ENCODE measurements around the gene PTPRK.

PTPRK gene

DNA sequence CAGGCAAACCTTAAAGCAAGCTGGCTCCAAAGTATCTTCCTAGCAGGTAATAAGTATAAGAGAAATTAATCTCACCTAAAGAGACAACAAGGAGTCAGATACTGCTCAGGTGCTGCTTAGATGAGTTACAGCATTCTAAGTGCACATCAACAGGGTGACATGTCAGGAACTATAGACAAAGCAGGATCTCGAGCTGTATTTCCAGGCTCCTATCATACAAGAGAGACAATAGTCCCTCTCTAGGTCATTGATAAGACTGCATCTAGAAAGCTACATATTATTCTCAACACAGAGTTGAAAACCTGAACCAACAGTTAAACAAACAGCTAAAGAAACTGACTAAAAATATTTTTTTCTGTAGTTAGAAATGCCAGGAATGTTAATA, 3.9 kb downstream of the PTPRK start:
- Histone ChIP-seq H3K27ac (ENCODE audit: low read depth, low read length, poor library complexity, severe bottlenecking) (no peak overlapping the region), H3K4me1 (ENCODE audit: insufficient read depth, low read length, severe bottlenecking) (no peaks in the 10 kb centered on the region), H3K79me2 (ENCODE audit: insufficient read depth, low read length) (no peaks in the 10 kb centered on the region)

DNA sequence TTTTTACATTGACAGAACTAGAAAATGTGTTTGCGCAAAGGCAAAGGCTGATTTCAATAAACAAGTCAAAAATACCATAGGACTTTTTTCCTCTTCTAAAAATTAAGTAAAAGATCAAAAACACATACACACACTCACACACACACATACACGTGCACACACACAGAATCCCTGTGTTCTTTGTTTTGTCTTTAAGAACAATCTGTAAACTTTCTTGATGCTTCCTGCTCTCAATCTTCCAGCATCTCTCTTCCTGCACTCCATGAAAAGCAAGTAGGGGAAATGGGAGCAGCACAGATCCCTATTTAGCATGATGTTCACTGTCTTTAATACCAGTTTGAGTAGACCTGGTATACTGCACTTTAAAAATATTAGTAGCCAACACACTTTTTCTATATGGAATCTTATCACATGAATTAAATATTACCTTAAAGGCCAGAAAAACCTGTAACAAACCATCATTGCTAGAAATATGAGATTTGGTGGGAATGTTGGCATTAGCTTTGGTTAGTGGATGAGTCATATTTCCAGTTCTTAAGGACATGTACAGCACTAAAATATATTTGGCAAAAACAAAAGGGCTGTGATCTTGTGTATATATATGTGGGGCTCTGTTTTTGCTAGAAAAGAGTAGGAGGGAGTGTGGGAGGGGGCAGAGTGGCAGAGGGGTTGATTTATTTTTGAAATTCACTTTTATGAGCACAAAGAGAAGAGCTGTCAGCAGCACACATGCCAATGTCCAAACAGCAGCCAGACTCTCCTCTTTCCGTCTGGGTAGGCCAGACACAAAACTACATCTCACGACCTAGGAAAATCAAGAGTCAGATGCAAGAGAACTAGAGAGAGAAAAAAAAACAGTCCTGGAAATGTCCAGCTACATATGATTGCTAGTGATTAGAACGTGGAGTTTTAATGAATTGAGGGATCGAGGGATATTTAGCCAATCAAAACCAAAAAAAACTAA, 4.6 kb downstream of the PTPRK start:
- no peak for TF ChIP-seq CTCF (IDR thresholded peaks at IDR 0.05; ENCODE audit: low read length)
- TF ChIP-seq EZH2 (IDR thresholded peaks at IDR 0.05; ENCODE audit: borderline replicate concordance, low read length), result no peak
- H3F3A ChIP-seq (ENCODE audit: insufficient read depth, low read length), result no peaks in the 10 kb centered on the region
- H3K27me3 ChIP-seq (ENCODE audit: insufficient read depth, low read length), result no peaks in the 10 kb centered on the region
- H2AFZ ChIP-seq (ENCODE audit: low read length), result no peak overlapping the region
- no peaks in the 10 kb centered on the region for H3K79me2 ChIP-seq (ENCODE audit: insufficient read depth, low read length)
- no peak overlapping the region for H3K9ac ChIP-seq (ENCODE audit: low read length)
- H3K27ac ChIP-seq (ENCODE audit: low read depth, low read length, poor library complexity, severe bottlenecking), result no peak overlapping the region
- H3K9me2 ChIP-seq (ENCODE audit: low read depth, low read length), result no peaks in the 10 kb centered on the region
- H3K36me3 ChIP-seq (ENCODE audit: insufficient read depth, low read length), result no peaks in the 10 kb centered on the region
- no peaks in the 10 kb centered on the region for H3K4me1 ChIP-seq (ENCODE audit: insufficient read depth, low read length, severe bottlenecking)
- no peak overlapping the region for H3K4me3 ChIP-seq (ENCODE audit: low read depth, low read length, poor library complexity, severe bottlenecking)
- H4K20me1 ChIP-seq (ENCODE audit: insufficient read depth, low read length), result no peaks in the 10 kb centered on the region
- no peaks in the 10 kb centered on the region for H3K9me3 ChIP-seq (ENCODE audit: low read length)
- H3K4me2 ChIP-seq (ENCODE audit: low read length), result no peak overlapping the region

More for the DNA sequence above, 3.9 kb downstream of the PTPRK start:
- no peak for TF ChIP-seq EZH2 (IDR thresholded peaks at IDR 0.05; ENCODE audit: borderline replicate concordance, low read length)
- TF ChIP-seq CTCF (IDR thresholded peaks at IDR 0.05; ENCODE audit: low read length), result no peak
- Histone ChIP-seq H3F3A (ENCODE audit: insufficient read depth, low read length) (no peaks in the 10 kb centered on the region), H3K9me3 (ENCODE audit: low read length) (no peaks in the 10 kb centered on the region), H3K4me3 (ENCODE audit: low read depth, low read length, poor library complexity, severe bottlenecking) (no peak overlapping the region), H3K27me3 (ENCODE audit: insufficient read depth, low read length) (no peaks in the 10 kb centered on the region), H3K9ac (ENCODE audit: low read length) (no peak overlapping the region), H3K36me3 (ENCODE audit: insufficient read depth, low read length) (no peaks in the 10 kb centered on the region), H2AFZ (ENCODE audit: low read length) (no peak overlapping the region), H3K9me2 (ENCODE audit: low read depth, low read length) (no peaks in the 10 kb centered on the region), H4K20me1 (ENCODE audit: insufficient read depth, low read length) (no peaks in the 10 kb centered on the region), H3K4me2 (ENCODE audit: low read length) (no peak overlapping the region)

- Histone ChIP-seq H3K4me1 (ENCODE audit: insufficient read depth, low read length, severe bottlenecking) (no peaks in the 10 kb centered on the region), H3K79me2 (ENCODE audit: insufficient read depth, low read length) (no peaks in the 10 kb centered on the region)
Observed at GRCh38 chr6:128513878-128514277, 6.5 kb downstream of the PTPRK start.

More at GRCh38 chr6:128513878-128514277, 6.5 kb downstream of the PTPRK start:
- no peak overlapping the region for H3K4me3 ChIP-seq (ENCODE audit: low read depth, low read length, poor library complexity, severe bottlenecking)
- no peak overlapping the region for H3K27ac ChIP-seq (ENCODE audit: low read depth, low read length, poor library complexity, severe bottlenecking)
- no peak overlapping the region for H3K4me2 ChIP-seq (ENCODE audit: low read length)
- no peaks in the 10 kb centered on the region for H3K36me3 ChIP-seq (ENCODE audit: insufficient read depth, low read length)
- H3K9ac ChIP-seq (ENCODE audit: low read length), result no peak overlapping the region
- H3K27me3 ChIP-seq (ENCODE audit: insufficient read depth, low read length), result no peaks in the 10 kb centered on the region
- no peaks in the 10 kb centered on the region for H4K20me1 ChIP-seq (ENCODE audit: insufficient read depth, low read length)
- H3K9me3 ChIP-seq (ENCODE audit: low read length), result no peaks in the 10 kb centered on the region
- H3K9me2 ChIP-seq (ENCODE audit: low read depth, low read length), result no peaks in the 10 kb centered on the region
- TF ChIP-seq CTCF (IDR thresholded peaks at IDR 0.05; ENCODE audit: low read length), result no peak
- no peak for TF ChIP-seq EZH2 (IDR thresholded peaks at IDR 0.05; ENCODE audit: borderline replicate concordance, low read length)
- H3F3A ChIP-seq (ENCODE audit: insufficient read depth, low read length), result no peaks in the 10 kb centered on the region
- no peak overlapping the region for H2AFZ ChIP-seq (ENCODE audit: low read length)
